ENCODE results near the gene SPACA1. TPM values are rescaled to one million over a fixed set of nuclear protein-coding genes. Genes with fewer than 3 reads are reported as not detected.

SPACA1 gene
- total RNA-seq, 1 experiment from 2014 or later: not detected

GRCh38 chr6:88115307-88115706, 67.7 kb downstream of the SPACA1 start:
- H3K79me2 ChIP-seq (ENCODE audit: insufficient read depth, low read length): no peaks in the 10 kb centered on the region
- no CpG with 5 or more reads among the region's 2 CpGs for WGBS (ENCODE audit: extremely low coverage, insufficient read length, low lambda C conversion rate)
- Mint-ChIP-seq H3K27ac (no peak overlapping the region), H3K27me3 (ENCODE audit: low read depth) (no peaks in the 10 kb centered on the region; the same call in 1 of the 2 replicates), H3K4me3 (no peak overlapping the region), H3K9me3 (peaks cover 0 to 2% of the 10 kb centered on the region in 2 experiments; a peak in 2 of 5 replicates), H3K36me3 (ENCODE audit: insufficient read depth in 1 of 3, low read depth in 3 of 3) (no peaks in the 10 kb centered on the region), H3K4me1 (peaks cover 13 to 19% of the 10 kb centered on the region in 2 experiments)
- no peak for DNase-seq
- no peak overlapping the region for H3K4me2 ChIP-seq (ENCODE audit: insufficient read depth, insufficient read length, low read length)
- H3K18ac ChIP-seq (ENCODE audit: insufficient read length, low read depth, low read length): no peak overlapping the region
- H4K5ac ChIP-seq (ENCODE audit: insufficient read length, low read depth, low read length): no peak overlapping the region
- no peaks in the 10 kb centered on the region for H3K9me3 ChIP-seq (ENCODE audit: control insufficient read depth, low read depth, low read length)
- no peaks in the 10 kb centered on the region for H3K27me3 ChIP-seq (ENCODE audit: insufficient read depth, low read length)
- H4K20me1 ChIP-seq (ENCODE audit: control insufficient read depth, insufficient read depth, insufficient read length): no peaks in the 10 kb centered on the region
- no peak overlapping the region for H2BK15ac ChIP-seq (ENCODE audit: low read depth, low read length)
- H3K79me1 ChIP-seq (ENCODE audit: insufficient read depth, low read depth, low read length, poor library complexity, severe bottlenecking): no peaks in the 10 kb centered on the region
- H3K9ac ChIP-seq (ENCODE audit: extremely low read depth, insufficient read length, low read length): no peak overlapping the region
- no peak overlapping the region for H3K27ac ChIP-seq (ENCODE audit: insufficient read length, low read depth, low read length)
- H3T11ph ChIP-seq (ENCODE audit: low read length): no peak overlapping the region
- no peak overlapping the region for H3K23ac ChIP-seq (ENCODE audit: insufficient read length, low read depth, low read length)
- H2BK120ac ChIP-seq (ENCODE audit: low read depth, low read length, poor library complexity, severe bottlenecking): no peak overlapping the region
- TF ChIP-seq CTCF (conservative IDR thresholded peaks at IDR 0.05): no peak
- H3K56ac ChIP-seq (ENCODE audit: insufficient read length, low read depth, low read length): no peak overlapping the region
- no peak overlapping the region for H4K8ac ChIP-seq (replicated peaks; ENCODE audit: insufficient read length, low read depth, low read length)
- H2AFZ ChIP-seq (ENCODE audit: low read length): no peak overlapping the region
- no peak overlapping the region for H4K91ac ChIP-seq (ENCODE audit: insufficient read length, low read depth, low read length)
- no peak overlapping the region for H2BK12ac ChIP-seq (ENCODE audit: insufficient read length, low read depth, low read length)
- H2AK5ac ChIP-seq (ENCODE audit: insufficient read length, low read length): no peak overlapping the region
- H2BK20ac ChIP-seq (ENCODE audit: low read depth, low read length, poor library complexity, severe bottlenecking): no peak overlapping the region
- H3K4me1 ChIP-seq (ENCODE audit: insufficient read depth, low read length): no peaks in the 10 kb centered on the region; the same call in 1 of the 2 replicates
- no peak overlapping the region for H3K14ac ChIP-seq (ENCODE audit: insufficient read depth, low read length)
- no peaks in the 10 kb centered on the region for H3K23me2 ChIP-seq (ENCODE audit: insufficient read length, low read depth, low read length, poor library complexity, severe bottlenecking)
- H2BK5ac ChIP-seq (ENCODE audit: insufficient read length, low read length): no peak overlapping the region
- no peak overlapping the region for H3K4ac ChIP-seq (ENCODE audit: low read depth, low read length)
